Retinal pigment epithelial cell (primary cell): ENCODE data around the gene CWC22.

Experiments used
- DNase-seq: peaks from one replicate; pipeline ENCODE4 v3.0.0-alpha.2; 2010; ENCODE audit warnings: low read depth
- H3K4me3 ChIP-seq: 2 replicates; pipeline ENCODE4 v1.5.1; 2011; ENCODE audit warnings: mild to moderate bottlenecking, low read length, control low read depth, moderate library complexity
- CTCF ChIP-seq: conservative IDR thresholded peaks from 2 replicates; pipeline ENCODE4 v1.5.1; 2011; ENCODE audit warnings: low read depth, low read length, control low read depth, inconsistent platforms

Gene CWC22

GRCh38 chr2:179991344-179991743, 15.8 kb downstream of the CWC22 start:
- H3K4me3 ChIP-seq = no peak overlapping the region
- DNase-seq = no peak
- TF ChIP-seq CTCF = no peak

- no peak for TF ChIP-seq CTCF
- H3K4me3 ChIP-seq = no peak overlapping the region
- DNase-seq = no peak
Measured at GRCh38 chr2:179990676-179991317, 16.3 kb downstream of the CWC22 start.

- no peak overlapping the region for H3K4me3 ChIP-seq
- no peak for DNase-seq
- no peak for TF ChIP-seq CTCF
Measured at GRCh38 chr2:179987916-179988315, 19.2 kb downstream of the CWC22 start.

GRCh38 chr2:179985163-179985820, 21.8 kb downstream of the CWC22 start:
- DNase-seq = no peak
- no peak overlapping the region for H3K4me3 ChIP-seq
- no peak for TF ChIP-seq CTCF

GRCh38 chr2:179983250-179983932, 23.7 kb downstream of the CWC22 start:
- DNase-seq = no peak
- H3K4me3 ChIP-seq = no peak overlapping the region
- no peak for TF ChIP-seq CTCF

GRCh38 chr2:179981085-179981484, 26.0 kb downstream of the CWC22 start:
- peak; percentile 64 for DNase-seq
- no peak for TF ChIP-seq CTCF
- no peak overlapping the region for H3K4me3 ChIP-seq
